ENCODE measurements around the gene ABCB9. TPM values are rescaled to one million over a fixed set of nuclear protein-coding genes. Genes with fewer than 3 reads are reported as not detected.

The ABCB9 gene
- polyA plus RNA-seq, 1 donor from 2014 or later, result 19.7 TPM

- H3K4me2 ChIP-seq (ENCODE audit: low read length), result no peak overlapping the region
- no peaks in the 10 kb centered on the region for H3K79me2 ChIP-seq (replicated peaks; ENCODE audit: insufficient read depth, low read length)
- no peaks in the 10 kb centered on the region for H3F3A ChIP-seq (ENCODE audit: insufficient read depth, low read length, poor library complexity, severe bottlenecking)
- H4K20me1 ChIP-seq (ENCODE audit: insufficient read depth), result no peaks in the 10 kb centered on the region
- no peaks in the 10 kb centered on the region for H3K27me3 ChIP-seq (ENCODE audit: insufficient read depth, low read depth, low read length)
- TF ChIP-seq RAD21 (conservative IDR thresholded peaks at IDR 0.05) (no peak), EZH2 (IDR thresholded peaks at IDR 0.05; ENCODE audit: borderline replicate concordance, insufficient read depth, low read length, poor library complexity, severe bottlenecking) (no peak), SMC3 (conservative IDR thresholded peaks at IDR 0.05; ENCODE audit: poor library complexity) (no peak), MXI1 (conservative IDR thresholded peaks at IDR 0.05; ENCODE audit: poor library complexity, severe bottlenecking) (no peak)
- no peak overlapping the region for H3K4me3 ChIP-seq (ENCODE audit: low read length)
- no peak overlapping the region for H2AFZ ChIP-seq (ENCODE audit: low read depth, low read length)
- no peaks in the 10 kb centered on the region for H3K9me3 ChIP-seq (ENCODE audit: low read length)
- no peak overlapping the region for H3K27ac ChIP-seq (ENCODE audit: low read length)
- H3K9me2 ChIP-seq (ENCODE audit: insufficient read depth, low read length), result no peaks in the 10 kb centered on the region
- no peaks in the 10 kb centered on the region for H3K36me3 ChIP-seq (ENCODE audit: insufficient read depth, low read length)
- no peak overlapping the region for H3K9ac ChIP-seq (ENCODE audit: low read length)
Observed at GRCh38 chr12:122929148-122929538, 37.1 kb downstream of the ABCB9 start.

- no peak overlapping the region for H2AFZ ChIP-seq (ENCODE audit: low read depth, low read length)
- no peaks in the 10 kb centered on the region for H3K9me3 ChIP-seq (ENCODE audit: low read length)
- no peak overlapping the region for H3K27ac ChIP-seq (ENCODE audit: low read length)
- H3K27me3 ChIP-seq (ENCODE audit: insufficient read depth, low read depth, low read length), result no peaks in the 10 kb centered on the region
- H3K4me3 ChIP-seq (ENCODE audit: low read length), result no peak overlapping the region
- no peaks in the 10 kb centered on the region for H3F3A ChIP-seq (ENCODE audit: insufficient read depth, low read length, poor library complexity, severe bottlenecking)
- H4K20me1 ChIP-seq (ENCODE audit: insufficient read depth), result no peaks in the 10 kb centered on the region
- TF ChIP-seq CTCF (IDR thresholded peaks at IDR 0.05; ENCODE audit: poor library complexity, severe bottlenecking), result no peak
- no peak for TF ChIP-seq REST (IDR thresholded peaks at IDR 0.05; ENCODE audit: borderline replicate concordance)
- no peak for TF ChIP-seq TAF1 (IDR thresholded peaks at IDR 0.05; ENCODE audit: low read depth)
- no peak for TF ChIP-seq POLR2AphosphoS5 (IDR thresholded peaks at IDR 0.05)
- no peaks in the 10 kb centered on the region for H3K79me2 ChIP-seq (replicated peaks; ENCODE audit: insufficient read depth, low read length)
- no peak overlapping the region for H3K9ac ChIP-seq (ENCODE audit: low read length)
- H3K36me3 ChIP-seq (ENCODE audit: insufficient read depth, low read length), result no peaks in the 10 kb centered on the region
- H3K4me2 ChIP-seq (ENCODE audit: low read length), result no peak overlapping the region
- H3K9me2 ChIP-seq (ENCODE audit: insufficient read depth, low read length), result no peaks in the 10 kb centered on the region
Observed at GRCh38 chr12:122928404-122929147, 37.7 kb downstream of the ABCB9 start.
